Activated CD8-positive, alpha-beta memory T cell treated with anti-CD3 and anti-CD28 coated beads, Interleukin-2, amount 50 U/mL, for 24 hours (primary cell): ENCODE data around the gene PDZD8.

Experiments used
- DNase-seq: peaks from one replicate; pipeline ENCODE4 v3.0.0-alpha.2; 2020; ENCODE audit errors: extremely low read depth

The PDZD8 gene

GRCh38 chr10:117375360-117376178 is at the start of gene PDZD8:
Gene PDZD8, minus strand, starts transcription at chr10:117375440. Its CDS starts 213 bp downstream, at chr10:117375227.
- peak; percentile 75 for DNase-seq

- DNase-seq = no peak
These were observed 48.9 kb upstream of the PDZD8 start for GRCh38 chr10:117424171-117424570.

DNA sequence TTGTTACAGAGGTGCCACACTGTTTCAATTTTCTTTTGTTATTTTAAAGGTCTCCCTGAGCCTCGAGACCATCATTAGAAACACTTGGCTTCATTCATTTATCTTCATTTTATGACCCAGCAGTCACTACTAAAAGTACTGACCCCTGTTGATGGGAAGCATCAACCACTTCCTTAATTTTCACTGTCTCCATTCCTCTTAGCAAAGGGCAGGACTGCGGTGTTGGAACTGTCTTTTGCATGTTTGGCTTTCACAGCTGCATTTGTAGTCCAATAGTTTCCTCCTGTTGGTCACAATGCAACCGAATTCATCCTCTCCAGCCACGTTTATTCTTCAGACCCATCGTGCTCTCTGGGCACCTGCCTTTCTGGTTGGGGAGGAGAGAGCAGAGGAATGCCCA is 46.7 kb upstream of the PDZD8 start:
- DNase-seq = no peak

GRCh38 chr10:117420768-117421167 is 45.5 kb upstream of the PDZD8 start:
- no peak for DNase-seq

DNA sequence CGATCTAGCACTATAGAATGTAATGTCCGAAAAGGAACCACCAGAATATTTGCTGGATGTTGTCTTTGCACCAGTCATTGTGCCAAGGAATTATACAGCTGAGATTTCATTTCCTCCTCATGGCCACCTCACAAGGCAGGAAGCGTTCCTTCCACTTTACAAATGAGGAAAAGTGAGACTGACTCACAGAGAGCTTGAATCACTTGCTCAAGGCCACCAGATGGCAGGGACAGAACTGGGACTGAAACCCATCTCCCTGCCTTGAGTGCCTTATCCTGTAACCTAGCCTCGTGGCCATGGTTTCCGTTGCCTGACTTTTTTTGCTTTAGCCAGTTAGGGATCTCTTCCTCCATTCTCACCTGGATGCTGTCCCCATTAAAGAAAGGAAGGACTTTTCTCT is 44.7 kb upstream of the PDZD8 start:
- DNase-seq = no peak

DNA sequence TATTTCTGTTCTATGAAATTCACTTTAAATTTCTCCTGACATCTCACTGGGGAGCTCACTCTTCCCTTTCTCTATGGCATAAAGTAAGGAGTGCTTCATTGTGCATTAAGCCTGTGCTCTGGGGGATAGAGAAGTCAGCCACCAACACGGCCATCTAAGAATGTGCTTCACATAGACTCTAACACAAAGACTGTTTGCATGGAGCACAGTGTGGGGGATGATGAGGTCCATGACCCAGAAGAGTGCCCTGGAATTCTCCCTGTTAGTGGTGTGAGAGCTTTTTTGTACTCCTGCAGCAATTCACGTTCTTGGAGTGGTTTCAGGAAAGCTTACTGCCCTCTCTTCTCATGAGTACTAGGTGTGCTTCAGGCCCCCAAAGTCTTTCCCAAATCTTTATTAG is 43.9 kb upstream of the PDZD8 start:
- no peak for DNase-seq

- DNase-seq = no peak
These were observed 42.9 kb upstream of the PDZD8 start for GRCh38 chr10:117418121-117418520.

DNA sequence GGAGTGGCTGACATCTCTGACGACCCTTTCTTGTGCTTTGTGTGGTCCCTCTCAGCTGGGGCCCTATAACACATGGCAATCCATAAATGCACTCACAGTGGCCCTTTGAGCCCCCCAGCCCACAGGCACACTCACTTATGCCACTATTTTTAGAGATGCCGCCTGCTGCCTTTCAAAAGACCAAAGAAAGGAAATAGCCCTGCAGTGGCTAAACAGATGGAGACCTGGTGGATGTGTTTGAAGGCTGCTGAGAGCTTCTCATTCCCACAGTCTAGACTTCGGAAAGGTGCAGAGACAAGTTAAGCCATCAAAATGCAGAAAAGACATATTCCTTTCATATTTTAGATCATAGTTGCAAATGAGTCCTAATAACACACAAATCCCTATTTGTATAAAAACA is 42.0 kb upstream of the PDZD8 start:
- no peak for DNase-seq

DNA sequence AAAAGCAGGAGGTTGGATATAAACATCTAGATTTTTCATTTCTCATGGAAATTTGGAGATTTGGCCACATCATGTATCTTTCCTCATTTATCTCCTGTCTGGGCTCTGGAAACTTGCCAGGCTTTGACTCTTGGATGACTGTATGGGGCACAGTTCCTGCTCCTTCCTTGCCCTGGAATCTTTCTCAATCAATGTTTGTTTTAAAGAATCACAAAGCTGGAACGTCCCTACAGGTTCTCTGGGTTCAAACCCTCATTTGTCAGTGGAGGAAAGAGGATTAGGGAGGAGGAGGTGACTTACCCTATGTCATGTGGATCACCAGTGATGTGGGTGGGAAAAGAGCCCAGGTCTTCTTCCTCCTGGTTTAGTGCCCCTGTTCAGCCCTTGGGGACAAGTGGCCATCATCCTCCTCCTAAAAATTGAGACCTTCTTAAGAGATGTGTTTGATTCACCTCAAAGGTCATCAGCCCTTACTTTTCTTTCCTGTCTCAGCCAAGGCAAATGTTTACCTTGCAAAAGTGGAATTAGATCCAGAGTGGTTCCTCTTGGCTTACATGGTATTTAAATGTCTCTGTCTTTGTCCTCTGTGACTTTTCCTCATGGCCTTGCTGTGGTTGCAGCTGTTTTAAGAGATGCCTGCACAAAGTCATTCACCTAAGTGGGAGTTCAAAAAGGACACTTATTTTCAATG is 38.8 kb upstream of the PDZD8 start:
- no peak for DNase-seq

GRCh38 chr10:117412469-117413010 is 37.3 kb upstream of the PDZD8 start:
- no peak for DNase-seq

- no peak for DNase-seq
These were observed 36.5 kb upstream of the PDZD8 start for GRCh38 chr10:117411479-117412399.

DNA sequence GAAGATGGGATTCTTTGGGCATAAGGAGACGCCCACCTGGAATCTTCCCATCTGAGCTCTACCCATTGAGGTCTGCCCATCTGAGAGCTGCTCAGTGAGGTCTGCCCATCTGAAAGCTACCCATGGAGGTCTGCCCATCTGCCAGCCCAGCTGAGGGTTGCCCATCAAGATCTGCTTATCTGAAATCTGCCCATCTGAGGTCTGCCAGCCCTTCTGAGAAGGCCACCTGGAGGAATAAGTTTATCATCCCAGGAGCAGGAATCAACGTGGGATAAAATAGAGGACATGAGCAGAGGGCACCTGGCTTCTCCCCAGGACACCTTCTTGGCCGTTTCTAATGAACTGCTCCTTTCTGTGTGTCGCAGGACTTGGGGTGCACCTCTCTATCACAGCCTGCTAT is 35.3 kb upstream of the PDZD8 start:
- no peak for DNase-seq

DNA sequence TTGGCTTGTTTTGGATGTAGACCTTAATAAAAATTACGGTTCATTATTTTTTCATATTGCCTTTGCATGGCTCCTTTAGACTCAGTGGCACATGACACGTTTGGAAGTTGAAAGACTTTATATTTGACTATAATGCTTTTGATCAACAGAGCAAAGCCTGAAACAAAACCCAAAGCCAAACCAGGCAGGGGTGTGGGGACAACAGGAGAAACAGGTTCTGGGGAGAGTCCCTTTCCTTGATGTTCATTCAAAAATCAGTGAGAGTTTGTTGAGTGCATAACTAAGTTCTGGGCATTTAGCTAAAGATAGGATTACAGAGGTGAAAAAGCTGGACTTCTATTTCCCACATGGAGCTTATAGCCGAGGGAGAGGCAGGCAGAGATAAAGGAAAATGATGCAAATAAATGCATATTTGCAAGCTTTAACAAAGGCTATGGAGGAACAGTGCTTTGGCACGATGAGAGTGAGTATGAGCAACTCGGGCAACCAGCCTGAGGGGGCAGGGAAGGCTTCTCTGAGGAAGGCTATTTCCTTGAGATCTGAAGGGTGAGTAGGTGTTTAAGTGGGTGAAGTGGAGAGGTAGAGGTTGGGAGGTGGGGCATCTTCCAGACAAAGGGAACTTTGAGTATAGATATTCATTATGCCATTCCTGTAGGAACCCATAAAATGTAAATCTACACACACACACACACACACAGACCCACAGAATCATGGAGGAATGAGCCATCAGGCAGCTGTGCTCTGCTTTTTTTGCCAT is 34.5 kb upstream of the PDZD8 start:
- no peak for DNase-seq

DNA sequence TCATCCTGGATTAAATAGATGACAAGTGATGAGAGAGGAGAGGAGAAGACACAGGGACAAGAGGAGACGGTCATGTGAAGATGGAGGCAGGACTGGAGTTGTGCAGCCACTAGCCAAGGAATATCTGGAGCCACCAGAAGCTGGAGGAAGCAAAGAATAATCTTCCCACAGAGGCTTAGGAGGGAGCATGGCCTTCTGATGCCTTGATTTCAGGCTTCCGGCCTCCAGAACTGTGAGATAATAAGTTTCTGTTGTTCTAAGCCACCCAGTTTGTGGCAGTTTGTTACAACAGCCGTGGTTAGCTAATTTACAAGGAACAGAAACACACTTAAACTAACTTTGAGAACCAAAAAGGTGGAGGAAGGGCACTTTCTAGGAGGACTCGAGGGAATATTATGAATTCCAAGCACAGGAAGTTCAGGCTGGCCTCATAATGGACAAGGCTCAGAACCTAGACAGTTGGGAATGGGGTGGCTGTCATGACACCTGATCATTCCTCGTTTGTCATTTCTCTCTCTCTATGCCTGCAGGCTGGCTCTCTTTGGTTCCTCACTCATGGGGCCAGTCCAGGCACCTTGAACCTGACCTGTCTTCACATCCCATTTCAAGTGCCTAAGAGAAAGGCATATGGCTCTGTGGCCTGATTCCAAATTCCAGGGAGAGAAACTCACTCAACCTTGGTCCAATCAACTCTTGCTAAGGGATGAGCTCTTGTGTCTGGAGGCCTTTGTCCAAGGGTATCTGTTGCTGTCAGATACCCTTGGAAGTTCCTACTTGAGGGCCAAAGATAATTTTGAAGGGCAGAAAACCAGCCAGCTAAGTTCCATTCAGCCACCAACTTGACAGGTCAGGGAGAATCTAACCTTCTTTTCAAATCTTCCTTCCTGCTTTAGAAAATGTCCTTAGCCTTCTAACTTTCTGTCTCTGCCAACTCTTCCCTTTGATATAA is 33.5 kb upstream of the PDZD8 start:
- DNase-seq = no peak

DNA sequence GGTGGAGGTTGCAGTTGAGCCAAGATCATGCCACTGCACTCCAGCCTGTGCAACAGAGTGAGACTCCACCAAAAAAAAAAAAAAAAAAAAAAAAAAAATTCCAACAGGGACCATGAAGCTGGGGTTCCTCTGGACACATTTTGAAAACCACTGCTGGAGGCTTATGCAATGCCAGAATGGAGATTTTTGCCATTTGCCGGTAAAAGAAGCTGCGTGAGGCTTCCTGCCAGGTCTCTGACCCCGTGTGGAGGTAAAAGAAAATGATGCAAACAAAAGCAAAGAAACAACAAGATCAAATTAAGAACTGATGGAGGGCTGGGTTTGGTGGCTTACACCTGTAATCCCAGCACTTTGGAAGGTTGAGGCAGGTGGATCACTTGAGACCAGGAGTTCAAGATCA is 30.5 kb upstream of the PDZD8 start:
- DNase-seq = no peak

DNA sequence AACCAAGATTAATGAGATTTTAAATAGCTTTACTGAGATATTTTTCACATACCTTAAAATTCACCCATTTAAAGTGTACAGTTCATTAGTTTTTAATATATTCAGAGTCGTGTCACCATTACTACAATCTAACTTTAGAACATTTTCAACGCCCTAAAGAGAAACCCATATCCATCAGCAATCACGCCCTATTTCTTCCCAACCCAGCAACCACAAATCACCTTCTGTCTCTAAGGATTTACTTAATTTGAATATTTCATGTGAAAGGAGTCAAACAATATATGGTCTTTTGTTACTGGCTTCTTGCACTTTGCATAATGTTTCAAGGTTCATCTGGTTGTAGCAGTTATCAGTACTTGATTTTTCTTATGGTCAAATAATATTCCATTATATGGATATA is 25.1 kb upstream of the PDZD8 start:
- no peak for DNase-seq

- DNase-seq = no peak
These were observed 24.3 kb upstream of the PDZD8 start for GRCh38 chr10:117399341-117400196.

GRCh38 chr10:117398029-117398428 is 22.8 kb upstream of the PDZD8 start:
- no peak for DNase-seq
